Activated T-cell treated with anti-CD3 and anti-CD28 coated beads, Interleukin-2, amount 50 U/mL, for 48 hours (primary cell): Measurements from ENCODE around the gene PCNX1.
"Not testable (repeated sequence)": the region's sequence is repeated elsewhere in the genome, so short reads cannot be mapped to it uniquely, and the experiment has no call there.

Source experiments
- DNase-seq, 2 experiments: peaks; one replicate each; pipeline ENCODE4 v3.0.0-alpha.2; 2020

Gene PCNX1

GRCh38 chr14:71022012-71022869 lies 115.0 kb downstream of the PCNX1 start:
- no peak for DNase-seq

GRCh38 chr14:71022939-71023338 lies 115.7 kb downstream of the PCNX1 start:
- DNase-seq: no peak

- no peak for DNase-seq
These were observed 122.0 kb downstream of the PCNX1 start for GRCh38 chr14:71029236-71029781.

- no peak for DNase-seq
These were observed 123.7 kb downstream of the PCNX1 start for GRCh38 chr14:71031000-71031399.

- no peak for DNase-seq
These were observed 129.2 kb downstream of the PCNX1 start for GRCh38 chr14:71036433-71036832.

GRCh38 chr14:71048393-71048792 lies 141.1 kb downstream of the PCNX1 start:
- DNase-seq: no peak

GRCh38 chr14:71049435-71050133 lies 142.3 kb downstream of the PCNX1 start:
- no peak for DNase-seq

- DNase-seq: no peak
These were observed 143.1 kb downstream of the PCNX1 start for GRCh38 chr14:71050227-71050823.

GRCh38 chr14:71054706-71055105 lies 147.4 kb downstream of the PCNX1 start:
- no peak for DNase-seq

GRCh38 chr14:71056168-71056567 lies 148.9 kb downstream of the PCNX1 start:
- no peak for DNase-seq

- no peak for DNase-seq
These were observed 153.0 kb downstream of the PCNX1 start for GRCh38 chr14:71060274-71060673.

- no peak for DNase-seq
These were observed 153.7 kb downstream of the PCNX1 start for GRCh38 chr14:71060825-71061455.

GRCh38 chr14:71061458-71061857 lies 154.2 kb downstream of the PCNX1 start:
- DNase-seq: no peak

- no peak for DNase-seq
These were observed 155.5 kb downstream of the PCNX1 start for GRCh38 chr14:71062581-71063303.

- no peak for DNase-seq
These were observed 156.1 kb downstream of the PCNX1 start for GRCh38 chr14:71063351-71063750.

- not testable (repeated sequence) for DNase-seq
These were observed 157.5 kb downstream of the PCNX1 start for GRCh38 chr14:71064747-71065146.

- no peak for DNase-seq
These were observed 162.9 kb downstream of the PCNX1 start for GRCh38 chr14:71070169-71070568.

GRCh38 chr14:71071042-71071441 lies 163.8 kb downstream of the PCNX1 start:
- no peak for DNase-seq

- no peak for DNase-seq
These were observed 169.3 kb downstream of the PCNX1 start for GRCh38 chr14:71076462-71077092.

GRCh38 chr14:71078500-71078899 lies 171.2 kb downstream of the PCNX1 start:
- no peak for DNase-seq

- DNase-seq: no peak
These were observed 179.3 kb downstream of the PCNX1 start for GRCh38 chr14:71086567-71086966.

- DNase-seq: no peak
These were observed 182.7 kb downstream of the PCNX1 start for GRCh38 chr14:71089971-71090370.
